WTC11 (cell line): ENCODE data around the gene EDAR.

Source experiments
- CREB1 ChIP-seq: sonication (generic); formaldehyde crosslinking; IDR thresholded peaks from 2 replicates; pipeline ENCODE4 v1.8.0; 2023; ENCODE audit warnings: mild to moderate bottlenecking, missing genetic modification reagents
- CREM ChIP-seq: sonication (generic); formaldehyde crosslinking; IDR thresholded peaks from 2 replicates; pipeline ENCODE4 v1.8.1; 2022; ENCODE audit warnings: mild to moderate bottlenecking, missing genetic modification reagents, moderate library complexity
- CTCF ChIP-seq: fragments of 200-600 bp; IDR thresholded peaks from 2 replicates; pipeline ENCODE4 v1.8.0; 2022; ENCODE audit warnings: antibody characterized with exemption
- E2F5 ChIP-seq: sonication (generic); formaldehyde crosslinking; IDR thresholded peaks from 2 replicates; pipeline ENCODE4 v1.8.1; 2022; ENCODE audit warnings: mild to moderate bottlenecking, moderate library complexity, missing genetic modification reagents
- FOXK1 ChIP-seq: sonication (generic); formaldehyde crosslinking; IDR thresholded peaks from 2 replicates; pipeline ENCODE4 v1.8.0; 2022; ENCODE audit warnings: mild to moderate bottlenecking, moderate library complexity, missing genetic modification reagents
- MAX ChIP-seq: sonication (generic); formaldehyde crosslinking; IDR thresholded peaks from 2 replicates; pipeline ENCODE4 v1.8.0; 2022; ENCODE audit warnings: mild to moderate bottlenecking, missing genetic modification reagents
- NFATC4 ChIP-seq: fragments of 250-450 bp; sonication (Bioruptor Pico); IDR thresholded peaks from 2 replicates; pipeline ENCODE4 v1.9.0; 2021; ENCODE audit warnings: mild to moderate bottlenecking
- NFYB ChIP-seq: sonication (generic); formaldehyde crosslinking; conservative IDR thresholded peaks from 2 replicates; pipeline ENCODE4 v1.8.0; 2022; ENCODE audit warnings: low read depth, missing genetic modification reagents
- NR3C1 ChIP-seq: sonication (generic); formaldehyde crosslinking; conservative IDR thresholded peaks from 2 replicates; pipeline ENCODE4 v1.8.1; 2023; ENCODE audit warnings: low read depth, mild to moderate bottlenecking, missing genetic modification reagents
- SP1 ChIP-seq: sonication (generic); formaldehyde crosslinking; conservative IDR thresholded peaks from 2 replicates; pipeline ENCODE4 v1.8.1; 2022; ENCODE audit warnings: missing genetic modification reagents
- TCF7 ChIP-seq: sonication (generic); formaldehyde crosslinking; IDR thresholded peaks from 2 replicates; pipeline ENCODE4 v1.8.0; 2022; ENCODE audit warnings: mild to moderate bottlenecking, low read depth, missing genetic modification reagents, moderate library complexity
- ZNF263 ChIP-seq: sonication (generic); formaldehyde crosslinking; IDR thresholded peaks from 2 replicates; pipeline ENCODE4 v1.8.1; 2022; ENCODE audit warnings: low read depth, mild to moderate bottlenecking, moderate library complexity, missing genetic modification reagents
- ZSCAN18 ChIP-seq: fragments of 250-450 bp; sonication (Bioruptor Pico); IDR thresholded peaks from 2 replicates; pipeline ENCODE4 v2.1.2; 2022; ENCODE audit warnings: mild to moderate bottlenecking, moderate library complexity

- TF ChIP-seq NR3C1 (CRISPR knock-in tag) (no peak), CTCF (no peak), CREB1 (CRISPR knock-in tag) (no peak), E2F5 (CRISPR knock-in tag) (no peak), MAX (CRISPR knock-in tag) (no peak), ZNF263 (no peak), SP1 (CRISPR knock-in tag) (no peak), FOXK1 (CRISPR knock-in tag) (no peak), TCF7 (CRISPR knock-in tag) (no peak), NFATC4 (no peak), CREM (CRISPR knock-in tag) (no peak), NFYB (CRISPR knock-in tag) (no peak), ZSCAN18 (CRISPR knock-in tag) (no peak)
Measured at GRCh38 chr2:108931372-108931771, 57.6 kb downstream of the EDAR start.
